OCI-LY7 (cell line): Measurements from ENCODE around the gene GIGYF1.

Experiments
- CTCF ChIP-seq: fragments of 200-600 bp; sonication (generic); conservative IDR thresholded peaks from 2 replicates; pipeline ENCODE4 v1.5.1; 2014; ENCODE audit warnings: mild to moderate bottlenecking, antibody characterized with exemption, low read length, moderate library complexity, mixed read lengths
- EZH2phosphoT487 ChIP-seq: fragments of 200-600 bp; sonication (generic); IDR thresholded peaks from 2 replicates; pipeline ENCODE4 v1.6.1; 2018; ENCODE audit warnings: low read depth, borderline replicate concordance, mild to moderate bottlenecking, mixed run types, antibody characterized with exemption, low read length, moderate library complexity, mixed read lengths

GRCh38 chr7:100655908-100656674 is 38.0 kb downstream of the GIGYF1 start, which contains the start of gene ACTL6B:
- TF ChIP-seq CTCF (no peak), EZH2phosphoT487 (no peak)
